Ramos (cell line): ENCODE results near the gene E2F6.

ENCODE experiments used
- in situ Hi-C: fragments of 300-500 bp; cut with MboI; formaldehyde crosslinking; loops from one replicate; pipeline ENCODE4 v1.14.3; 2022; ENCODE audit warnings: low sequenced_read_pairs; ENCODE audit not compliant: unreplicated experiment

The E2F6 gene

GRCh38 chr2:11465485-11466306 lies at the start of gene E2F6:
TSS of gene E2F6 (minus strand) at chr2:11466161. CDS start at chr2:11465879, 282 bp downstream.
- in situ Hi-C loops: no loop called here

- in situ Hi-C loops: no loop called here
These were observed 49.6 kb upstream of the E2F6 start for GRCh38 chr2:11515490-11515981.

- in situ Hi-C loops: no loop called here
These were observed 48.9 kb upstream of the E2F6 start for GRCh38 chr2:11514904-11515303.

GRCh38 chr2:11514081-11514730 lies 48.2 kb upstream of the E2F6 start:
- in situ Hi-C loops: no loop called here

GRCh38 chr2:11513319-11513718 lies 47.4 kb upstream of the E2F6 start:
- in situ Hi-C loops: no loop called here

GRCh38 chr2:11512431-11512830 lies 46.5 kb upstream of the E2F6 start:
- in situ Hi-C loops: no loop called here

- in situ Hi-C loops: no loop called here
These were observed 43.8 kb upstream of the E2F6 start for GRCh38 chr2:11509657-11510360.

- in situ Hi-C loops: no loop called here
These were observed 42.3 kb upstream of the E2F6 start for GRCh38 chr2:11508279-11508678.

- in situ Hi-C loops: no loop called here
These were observed 41.6 kb upstream of the E2F6 start for GRCh38 chr2:11507517-11507916.

- in situ Hi-C loops: no loop called here
These were observed 40.6 kb upstream of the E2F6 start for GRCh38 chr2:11506611-11506969.

- in situ Hi-C loops: no loop called here
These were observed 40.0 kb upstream of the E2F6 start for GRCh38 chr2:11505652-11506610.

GRCh38 chr2:11503354-11503927 lies 37.5 kb upstream of the E2F6 start:
- in situ Hi-C loops: no loop called here

GRCh38 chr2:11502740-11503292 lies 36.9 kb upstream of the E2F6 start:
- in situ Hi-C loops: no loop called here

GRCh38 chr2:11500702-11501303 lies 34.8 kb upstream of the E2F6 start:
- in situ Hi-C loops: no loop called here

- in situ Hi-C loops: loop anchor here (25.0 kb wide), 1 partner anchor 288 kb away; no protein-coding TSS in a partner anchor
These were observed 33.3 kb upstream of the E2F6 start for GRCh38 chr2:11499081-11499743.

- in situ Hi-C loops: loop anchor here (25.0 kb wide), 1 partner anchor 289 kb away; no protein-coding TSS in a partner anchor
These were observed 32.6 kb upstream of the E2F6 start for GRCh38 chr2:11498543-11499034.

- in situ Hi-C loops: loop anchor here (25.0 kb wide), 1 partner anchor 291 kb away; no protein-coding TSS in a partner anchor
These were observed 30.1 kb upstream of the E2F6 start for GRCh38 chr2:11495844-11496681.
